Stomach (tissue), 4 donors: Measurements from ENCODE around the gene ZBTB3.

ENCODE experiments used
- POLR2A ChIP-seq, 4 donors: fragments of 450-650 bp; IDR thresholded peaks; one replicate each; pipeline ENCODE4 v1.6.1; 2016; ENCODE audit warnings: antibody characterized with exemption in 4 of 4, control low read depth in 2 of 4, mild to moderate bottlenecking in 1 of 4, moderate library complexity in 1 of 4
- TF ChIP-seq, protein P1 (sequence below), 7 experiments: fragments of 450-650 bp in 4 of 7; fragments of 200-600 bp in 3 of 7; sonication (generic) in 3 of 7; IDR thresholded peaks; one replicate each; pipeline ENCODE4 v1.5.1; 2016 to 2019; ENCODE audit warnings: antibody characterized with exemption in 7 of 7, control low read depth in 2 of 7, mild to moderate bottlenecking in 1 of 7

DNA sequence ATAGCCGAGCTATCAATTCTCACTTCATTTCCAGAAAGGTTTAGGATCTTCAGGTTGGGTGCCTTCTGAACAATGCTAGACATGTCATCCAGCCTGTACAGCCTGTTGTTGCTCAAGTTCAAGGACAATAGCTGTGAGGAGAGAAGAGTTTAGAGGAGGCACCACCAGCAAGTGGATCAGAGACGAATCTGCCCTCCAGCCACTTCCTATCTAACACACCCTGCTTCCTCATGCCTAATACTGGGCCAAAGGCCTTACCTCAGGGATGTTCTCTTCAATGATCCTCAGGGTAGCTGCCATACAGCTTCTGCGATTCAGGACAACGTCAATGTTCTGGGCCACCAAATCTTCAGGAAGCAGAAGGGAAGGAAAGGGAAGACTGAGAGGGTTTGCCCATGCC lies 47.1 kb upstream of the ZBTB3 start:
- TF ChIP-seq, protein P1, sequence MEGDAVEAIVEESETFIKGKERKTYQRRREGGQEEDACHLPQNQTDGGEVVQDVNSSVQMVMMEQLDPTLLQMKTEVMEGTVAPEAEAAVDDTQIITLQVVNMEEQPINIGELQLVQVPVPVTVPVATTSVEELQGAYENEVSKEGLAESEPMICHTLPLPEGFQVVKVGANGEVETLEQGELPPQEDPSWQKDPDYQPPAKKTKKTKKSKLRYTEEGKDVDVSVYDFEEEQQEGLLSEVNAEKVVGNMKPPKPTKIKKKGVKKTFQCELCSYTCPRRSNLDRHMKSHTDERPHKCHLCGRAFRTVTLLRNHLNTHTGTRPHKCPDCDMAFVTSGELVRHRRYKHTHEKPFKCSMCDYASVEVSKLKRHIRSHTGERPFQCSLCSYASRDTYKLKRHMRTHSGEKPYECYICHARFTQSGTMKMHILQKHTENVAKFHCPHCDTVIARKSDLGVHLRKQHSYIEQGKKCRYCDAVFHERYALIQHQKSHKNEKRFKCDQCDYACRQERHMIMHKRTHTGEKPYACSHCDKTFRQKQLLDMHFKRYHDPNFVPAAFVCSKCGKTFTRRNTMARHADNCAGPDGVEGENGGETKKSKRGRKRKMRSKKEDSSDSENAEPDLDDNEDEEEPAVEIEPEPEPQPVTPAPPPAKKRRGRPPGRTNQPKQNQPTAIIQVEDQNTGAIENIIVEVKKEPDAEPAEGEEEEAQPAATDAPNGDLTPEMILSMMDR (IDR thresholded peaks at IDR 0.05): no peak
- TF ChIP-seq POLR2A (IDR thresholded peaks at IDR 0.05): no peak
